Measurements from ENCODE around the gene SNAP29.

- TF ChIP-seq NR2F2 (IDR thresholded peaks at IDR 0.05) (no peak), RXRA (IDR thresholded peaks at IDR 0.05) (peak in 1 of 2 donors; percentile 56), EGR1 (IDR thresholded peaks at IDR 0.05; ENCODE audit: low read depth in 2 of 2) (no peak), CTCF (IDR thresholded peaks at IDR 0.05; ENCODE audit: low read depth, low read length, missing input control) (no peak), HNF4A (conservative IDR thresholded peaks at IDR 0.05) (peak in 1 of 2 donors; percentile 59), GABPA (IDR thresholded peaks at IDR 0.05 in 1 of 2, conservative IDR thresholded peaks at IDR 0.05 in 1 of 2) (no peak), SP1 (IDR thresholded peaks at IDR 0.05) (no peak)
These were observed 78.4 kb downstream of the SNAP29 start for GRCh38 chr22:20937031-20937793.

Data from liver (tissue), 3 donors.